Inferior parietal cortex (tissue), 1 donor: ENCODE results near the gene SGIP1.

Experiments used
- DNase-seq: peaks from one replicate; pipeline ENCODE4 v3.0.0-alpha.2; 2016; ENCODE audit errors: extremely low spot score

The SGIP1 gene

GRCh38 chr1:66523562-66523961 lies 10.4 kb upstream of the SGIP1 start:
- DNase-seq: no peak

- DNase-seq: no peak
These were observed 8.9 kb upstream of the SGIP1 start for GRCh38 chr1:66525086-66525485.

GRCh38 chr1:66526036-66526435 lies 7.9 kb upstream of the SGIP1 start:
- DNase-seq: no peak

- DNase-seq: no peak
These were observed 7.0 kb upstream of the SGIP1 start for GRCh38 chr1:66526991-66527390.

- DNase-seq: no peak
These were observed 6.3 kb upstream of the SGIP1 start for GRCh38 chr1:66527686-66528085.

- no peak for DNase-seq
These were observed 5.4 kb upstream of the SGIP1 start for GRCh38 chr1:66528580-66528979.

DNA sequence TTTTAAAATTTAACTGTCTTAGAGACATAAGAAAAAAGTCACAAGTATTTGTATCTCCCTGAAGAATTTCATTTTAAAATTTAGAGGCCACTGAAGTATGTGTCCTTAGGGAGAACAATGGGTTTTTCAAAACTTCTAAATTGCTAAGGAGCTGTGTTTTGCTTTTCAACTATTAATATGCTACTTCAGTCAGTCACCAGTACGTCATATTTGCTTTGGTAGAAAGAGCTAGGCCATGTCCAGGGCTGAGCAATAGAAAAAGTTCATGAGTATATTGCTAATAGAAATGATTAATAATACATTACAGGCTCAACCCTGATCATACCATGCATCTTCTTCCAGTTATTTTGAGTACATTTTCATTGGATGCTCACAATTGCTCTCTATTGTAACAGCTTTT lies 1.7 kb upstream of the SGIP1 start:
- DNase-seq: no peak

GRCh38 chr1:66532798-66533783 lies 862 bp upstream of the SGIP1 start:
- DNase-seq: peak; percentile 55

- peak; percentile 66 for DNase-seq
These were observed 1.1 kb downstream of the SGIP1 start for GRCh38 chr1:66535061-66535460.

DNA sequence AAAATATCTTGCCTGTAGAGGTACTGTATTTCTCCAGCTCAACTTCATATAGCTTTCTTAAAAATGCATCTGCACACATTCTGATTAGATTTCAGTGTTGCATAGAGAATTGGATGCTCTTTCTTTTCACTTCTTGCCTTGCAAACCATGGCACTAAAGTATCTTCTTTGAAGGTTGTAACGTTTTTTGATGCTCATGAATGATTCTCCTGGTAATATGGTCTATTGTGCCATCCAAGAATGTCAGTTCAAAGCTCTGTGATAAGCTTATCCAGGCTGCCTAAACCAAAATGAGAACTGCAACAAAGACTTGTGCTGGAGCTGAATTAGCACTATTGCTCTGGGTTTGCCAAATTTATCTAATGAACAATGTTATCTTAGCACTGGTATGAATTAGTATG lies 1.9 kb downstream of the SGIP1 start:
- peak; percentile 58 for DNase-seq

- DNase-seq: no peak
These were observed 3.8 kb downstream of the SGIP1 start for GRCh38 chr1:66537718-66538117.

- no peak for DNase-seq
These were observed 5.5 kb downstream of the SGIP1 start for GRCh38 chr1:66539491-66539890.

DNA sequence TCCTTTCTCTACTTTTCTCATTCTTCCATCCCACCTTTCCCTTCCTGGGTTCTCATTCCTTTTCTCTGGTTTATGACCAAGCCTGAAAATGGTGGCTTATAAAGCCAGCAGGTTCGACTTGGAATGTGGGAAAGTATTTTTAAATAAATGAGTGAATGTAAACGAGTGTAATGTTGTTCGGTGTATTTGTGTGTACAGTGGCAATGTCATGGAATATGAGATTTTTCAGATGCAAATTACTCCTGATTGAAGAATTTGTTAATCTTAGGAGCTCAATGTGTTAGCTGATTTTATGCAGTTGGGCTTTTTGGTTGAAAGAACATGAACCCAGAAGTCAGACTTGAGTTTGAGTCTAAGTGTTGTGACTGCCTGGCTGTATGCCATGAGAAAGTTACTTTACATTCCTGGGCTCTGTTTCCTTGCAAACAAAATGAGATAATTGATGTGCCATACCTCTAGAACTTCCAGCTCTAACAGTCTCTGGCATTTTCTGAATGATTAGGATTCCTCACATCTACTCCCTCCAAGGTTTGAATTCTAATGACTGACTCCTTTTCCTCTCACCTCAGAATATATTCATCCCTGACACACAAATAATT lies 6.6 kb downstream of the SGIP1 start:
- peak; percentile 5 for DNase-seq

GRCh38 chr1:66542314-66542713 lies 8.4 kb downstream of the SGIP1 start:
- no peak for DNase-seq

DNA sequence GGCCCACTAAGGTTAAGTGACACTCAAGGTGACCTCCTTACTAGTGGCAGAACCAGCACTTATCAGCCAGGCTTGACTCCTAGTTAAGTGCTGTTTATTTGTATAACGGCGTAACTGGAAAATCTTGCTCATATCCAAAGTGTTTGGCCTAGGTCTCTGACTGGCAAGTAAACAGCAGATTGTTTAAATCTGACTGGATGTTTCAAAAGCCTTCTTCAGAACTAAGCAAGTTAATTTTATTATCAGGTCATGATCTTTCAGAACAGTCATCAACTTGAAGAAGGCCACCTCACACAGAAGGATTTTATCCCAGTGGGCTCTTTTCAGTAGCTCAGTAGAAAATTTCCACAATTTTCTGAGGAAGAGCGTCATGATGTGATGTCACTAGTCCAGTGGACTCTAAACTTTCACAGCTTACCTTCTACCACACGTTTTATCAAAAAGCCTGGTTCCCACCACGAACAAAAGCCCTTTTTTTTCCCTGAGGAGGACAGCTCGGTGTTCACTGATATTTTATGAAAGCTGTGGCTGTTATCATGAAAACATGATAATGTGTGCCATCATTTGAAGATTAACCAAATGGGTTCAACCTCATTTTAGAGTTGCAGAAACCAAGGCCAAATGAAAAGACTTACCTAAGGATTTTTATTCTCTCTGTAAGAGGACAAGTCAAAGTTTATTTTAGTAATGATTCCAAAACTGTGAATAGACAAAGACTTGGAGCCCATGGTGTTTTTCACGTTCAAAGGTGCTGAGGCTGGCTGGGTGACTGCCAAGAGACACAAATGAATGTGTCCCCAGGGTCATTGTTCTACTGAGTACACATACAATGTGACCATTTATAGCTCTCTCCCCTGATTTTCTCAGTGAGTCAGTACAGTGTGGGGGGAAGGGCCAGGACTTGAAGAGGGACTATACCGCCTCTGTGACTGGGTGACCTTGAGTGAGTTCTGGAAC lies 9.1 kb downstream of the SGIP1 start:
- DNase-seq: peak; percentile 69

GRCh38 chr1:66546047-66546810 lies 12.3 kb downstream of the SGIP1 start:
- DNase-seq: peak; percentile 9

DNA sequence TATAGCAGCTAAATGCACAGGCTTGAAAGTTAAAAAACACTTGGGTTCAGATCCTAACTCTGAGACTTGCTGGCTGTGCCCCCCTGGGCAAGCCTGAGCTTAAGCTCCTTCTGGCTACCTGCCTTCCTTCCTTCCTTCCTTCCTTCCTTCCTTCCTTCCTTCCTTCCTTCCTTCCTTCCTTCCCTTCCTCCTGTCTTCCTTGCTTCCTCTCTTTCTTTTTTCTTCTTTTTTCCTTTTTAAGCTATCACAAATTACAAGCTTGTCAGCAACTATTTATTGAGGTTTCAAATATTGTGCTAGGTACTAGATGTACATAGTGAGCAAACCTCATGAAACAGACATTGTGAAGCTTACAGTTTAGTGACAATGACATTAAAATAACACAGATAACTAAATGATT lies 15.1 kb downstream of the SGIP1 start:
- no peak for DNase-seq

- no peak for DNase-seq
These were observed 16.3 kb downstream of the SGIP1 start for GRCh38 chr1:66550243-66550642.

DNA sequence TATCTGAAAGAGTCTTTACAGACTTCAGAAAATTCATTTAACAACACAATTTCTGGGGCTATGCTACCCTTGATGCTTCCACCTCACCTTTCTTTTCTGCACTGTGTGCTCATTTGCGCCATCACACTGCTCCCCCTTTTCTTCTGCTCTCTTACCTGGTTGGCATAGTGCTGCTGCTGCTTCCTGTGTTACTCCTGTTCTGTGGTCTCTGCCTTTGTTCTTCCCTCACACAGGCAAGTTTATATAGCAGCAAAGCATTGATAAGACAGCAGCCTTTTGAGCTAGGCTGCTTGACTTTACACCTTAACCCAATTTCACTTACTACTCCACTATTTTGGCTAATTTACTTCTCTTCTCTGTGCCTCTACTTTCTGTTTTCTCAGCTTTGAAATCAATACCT lies 18.3 kb downstream of the SGIP1 start:
- no peak for DNase-seq

GRCh38 chr1:66552829-66553228 lies 18.9 kb downstream of the SGIP1 start:
- DNase-seq: no peak

- DNase-seq: no peak
These were observed 19.9 kb downstream of the SGIP1 start for GRCh38 chr1:66553846-66554245.
